KBM-7 (cell line): ENCODE results near the gene PRDM1.

ENCODE experiments used
- DNase-seq: peaks from one replicate; pipeline ENCODE4 v3.0.0-alpha.2; 2015
- in situ Hi-C: fragments of 300-500 bp; cut with MboI; formaldehyde crosslinking; loops from 2 replicates; pipeline ENCODE4 v1.14.3; 2020; ENCODE audit warnings: low sequenced_read_pairs, low pct_unique_long_range_greater_than_20kb, mixed read lengths

PRDM1 gene

GRCh38 chr6:106109029-106109428 lies 22.9 kb downstream of the PRDM1 start:
- no peak for DNase-seq
- in situ Hi-C loops: no loop called here

DNA sequence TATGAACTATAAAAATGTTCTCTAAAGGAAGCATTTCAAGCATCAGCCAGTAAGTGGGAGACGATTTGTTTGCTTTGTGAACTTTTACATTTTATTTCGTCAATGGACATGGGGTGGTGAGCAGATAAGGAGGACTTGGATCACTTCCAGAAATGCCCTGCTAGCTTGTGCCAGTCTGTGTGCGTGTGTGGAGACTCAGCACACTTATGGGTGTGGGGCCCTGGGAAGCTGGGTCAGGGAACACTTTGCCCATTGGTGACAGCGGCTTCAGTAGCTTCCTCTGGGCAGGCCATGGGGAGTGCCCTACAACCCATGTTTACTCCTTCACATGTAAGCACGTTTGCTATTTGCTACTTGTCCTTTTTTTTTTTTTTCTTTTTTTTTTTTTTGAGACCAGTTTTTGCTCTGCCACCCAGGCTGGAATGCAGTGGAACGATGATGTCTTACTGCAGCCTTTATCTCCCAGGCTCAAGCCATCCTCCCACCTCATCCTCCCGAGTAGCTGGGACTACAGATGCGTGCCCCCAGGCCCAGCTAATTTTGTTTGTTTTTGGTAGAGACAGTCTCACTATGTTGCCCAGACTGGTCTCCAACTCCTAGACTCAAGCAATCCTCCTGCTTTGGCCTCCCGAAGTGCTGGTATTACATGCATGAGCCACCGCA lies 24.2 kb downstream of the PRDM1 start:
- in situ Hi-C loops: no loop called here
- DNase-seq: no peak

GRCh38 chr6:106112433-106112832 lies 26.3 kb downstream of the PRDM1 start:
- in situ Hi-C loops: no loop called here
- peak; percentile 24 for DNase-seq

GRCh38 chr6:106113256-106113959 lies 27.3 kb downstream of the PRDM1 start:
- no peak for DNase-seq
- in situ Hi-C loops: no loop called here

DNA sequence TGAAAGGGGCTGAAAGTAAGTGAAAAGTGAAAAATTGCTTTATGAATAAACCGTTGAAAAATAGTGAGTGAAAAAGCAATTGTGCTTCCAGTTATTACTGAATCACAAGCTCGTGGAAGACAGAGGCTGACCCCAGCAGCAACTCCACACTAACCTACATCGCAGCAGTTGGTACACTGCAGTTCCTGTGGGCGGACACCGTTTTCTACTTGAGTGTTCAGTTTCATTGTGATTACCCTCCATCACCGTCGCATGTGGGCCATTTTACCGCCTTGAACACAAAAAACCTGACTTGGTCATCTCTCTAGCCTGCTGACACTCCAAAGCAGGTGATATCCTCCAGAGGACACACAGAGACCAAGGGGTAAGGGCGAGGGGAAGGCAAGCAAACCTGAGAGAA lies 28.4 kb downstream of the PRDM1 start:
- in situ Hi-C loops: no loop called here
- no peak for DNase-seq

- in situ Hi-C loops: no loop called here
- no peak for DNase-seq
Observed at GRCh38 chr6:106115286-106115685, 29.1 kb downstream of the PRDM1 start.

DNA sequence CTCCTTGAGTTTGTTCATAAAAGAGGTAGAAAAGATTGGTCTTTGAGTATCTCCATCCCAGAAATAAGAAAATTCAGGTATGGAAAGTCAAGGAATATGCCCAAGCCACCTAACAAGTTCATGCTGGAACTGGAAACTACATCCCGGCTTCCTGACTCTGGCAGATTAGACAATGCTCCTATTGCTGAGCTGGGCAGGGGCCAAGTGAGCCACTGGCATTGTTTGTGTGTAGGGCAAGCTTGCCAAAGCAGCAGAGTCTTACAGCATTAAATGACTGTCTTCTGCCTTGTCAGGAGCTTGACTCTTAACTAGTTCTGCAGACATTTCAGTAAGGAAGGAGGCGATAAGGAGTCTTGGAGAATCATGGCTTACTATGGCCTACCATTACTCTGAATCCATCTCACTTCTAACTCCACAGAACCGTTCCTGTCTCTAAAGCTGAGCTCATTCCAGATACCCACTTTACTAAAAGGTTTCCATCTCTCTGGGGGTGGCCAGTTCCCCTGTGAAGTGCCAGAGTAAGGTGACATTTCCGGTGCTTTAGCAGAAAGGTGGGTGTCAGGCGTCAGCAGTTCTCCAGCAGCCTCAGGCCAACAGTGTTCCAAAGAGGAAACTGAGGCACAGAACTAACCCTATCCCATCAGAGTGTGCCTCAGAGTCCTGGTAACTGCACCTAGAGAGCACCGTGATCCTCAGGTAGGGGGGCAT lies 30.1 kb downstream of the PRDM1 start:
- DNase-seq: no peak
- in situ Hi-C loops: no loop called here

DNA sequence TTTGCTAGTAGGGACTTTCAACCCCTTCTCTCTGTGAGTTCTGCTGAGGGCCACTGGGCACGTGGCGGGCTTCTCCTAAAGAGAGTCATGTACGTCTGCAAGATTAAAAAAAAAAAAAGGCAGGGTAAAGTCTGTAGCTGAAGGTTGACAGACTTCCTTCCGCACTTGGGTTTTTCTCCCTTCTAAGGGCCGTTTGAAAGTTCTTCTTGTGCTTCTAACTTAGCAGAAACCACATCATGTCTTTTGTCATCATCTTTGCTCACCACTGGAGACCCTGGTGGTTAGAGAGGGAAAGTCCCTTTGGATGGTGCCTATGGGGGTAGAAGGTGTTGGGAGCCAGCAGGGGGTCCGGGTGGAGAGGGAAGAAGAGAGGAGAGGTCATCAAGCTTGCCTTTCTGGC lies 31.4 kb downstream of the PRDM1 start:
- in situ Hi-C loops: no loop called here
- peak; percentile 55 for DNase-seq

GRCh38 chr6:106118835-106119431 lies 32.8 kb downstream of the PRDM1 start:
- DNase-seq: no peak
- in situ Hi-C loops: no loop called here

DNA sequence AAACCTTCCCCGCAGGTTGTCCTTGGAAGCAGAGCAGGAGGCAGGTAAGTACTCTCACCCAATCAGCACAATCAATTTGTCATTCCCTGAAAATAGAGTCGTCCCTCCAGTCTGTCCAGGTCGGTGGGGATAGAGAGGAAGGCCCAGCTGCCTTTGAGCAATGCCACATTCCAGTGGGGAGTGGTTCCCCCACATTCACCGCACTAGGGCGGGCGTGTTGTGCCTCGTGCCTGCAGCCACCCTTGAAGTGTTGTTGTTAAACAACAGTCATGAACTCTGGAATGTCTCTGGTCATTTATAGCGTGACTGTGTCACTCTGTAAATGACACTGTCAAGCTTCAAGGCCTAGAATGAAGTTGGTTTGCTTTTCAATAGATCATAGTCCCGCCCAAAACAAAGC lies 33.4 kb downstream of the PRDM1 start:
- DNase-seq: no peak
- in situ Hi-C loops: no loop called here

DNA sequence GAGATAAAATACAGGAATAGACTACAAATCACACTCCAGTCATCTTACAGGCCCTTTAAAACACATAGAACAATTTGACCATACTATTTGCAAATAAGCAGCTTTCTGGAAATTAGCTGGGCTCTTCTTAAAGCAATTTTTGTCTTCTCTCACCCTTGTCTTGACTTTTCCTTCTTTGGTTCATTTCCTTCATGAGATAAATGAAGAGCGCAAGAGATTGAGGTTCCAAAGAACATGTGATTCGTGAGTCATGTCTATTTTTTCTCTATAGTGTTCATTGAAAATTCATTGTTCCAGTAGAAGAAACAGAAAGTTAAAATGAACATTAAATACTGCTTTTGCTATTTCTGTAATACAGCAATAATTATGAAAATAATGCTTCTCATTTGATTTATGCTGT lies 33.9 kb downstream of the PRDM1 start:
- no peak for DNase-seq
- in situ Hi-C loops: no loop called here

GRCh38 chr6:106120406-106120805 lies 34.3 kb downstream of the PRDM1 start:
- in situ Hi-C loops: no loop called here

GRCh38 chr6:106122306-106122918 lies 36.3 kb downstream of the PRDM1 start:
- DNase-seq: no peak
- in situ Hi-C loops: no loop called here

More at GRCh38 chr6:106120406-106120805, 34.3 kb downstream of the PRDM1 start:
- DNase-seq: no peak

- in situ Hi-C loops: no loop called here
- DNase-seq: no peak
Observed at GRCh38 chr6:106122938-106123656, 37.0 kb downstream of the PRDM1 start.

DNA sequence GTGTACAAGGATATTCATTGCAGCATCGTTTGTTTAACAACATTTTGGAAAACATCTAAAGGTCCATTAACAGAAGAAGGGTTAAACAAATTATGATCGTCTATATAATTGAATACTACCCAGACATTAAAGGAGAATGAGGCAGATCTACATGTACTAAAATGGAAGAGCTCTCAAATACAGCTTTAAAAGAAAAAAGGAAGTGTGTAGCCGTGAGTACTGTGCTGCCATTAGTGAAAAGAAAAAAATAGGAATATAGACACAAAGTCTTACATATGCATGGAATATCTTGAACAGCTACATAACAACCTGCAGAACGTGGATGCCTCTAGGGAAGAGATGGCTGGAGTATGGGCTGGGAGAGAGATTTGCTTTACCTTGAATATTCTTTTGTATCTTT lies 37.9 kb downstream of the PRDM1 start:
- DNase-seq: peak; percentile 27
- in situ Hi-C loops: no loop called here

DNA sequence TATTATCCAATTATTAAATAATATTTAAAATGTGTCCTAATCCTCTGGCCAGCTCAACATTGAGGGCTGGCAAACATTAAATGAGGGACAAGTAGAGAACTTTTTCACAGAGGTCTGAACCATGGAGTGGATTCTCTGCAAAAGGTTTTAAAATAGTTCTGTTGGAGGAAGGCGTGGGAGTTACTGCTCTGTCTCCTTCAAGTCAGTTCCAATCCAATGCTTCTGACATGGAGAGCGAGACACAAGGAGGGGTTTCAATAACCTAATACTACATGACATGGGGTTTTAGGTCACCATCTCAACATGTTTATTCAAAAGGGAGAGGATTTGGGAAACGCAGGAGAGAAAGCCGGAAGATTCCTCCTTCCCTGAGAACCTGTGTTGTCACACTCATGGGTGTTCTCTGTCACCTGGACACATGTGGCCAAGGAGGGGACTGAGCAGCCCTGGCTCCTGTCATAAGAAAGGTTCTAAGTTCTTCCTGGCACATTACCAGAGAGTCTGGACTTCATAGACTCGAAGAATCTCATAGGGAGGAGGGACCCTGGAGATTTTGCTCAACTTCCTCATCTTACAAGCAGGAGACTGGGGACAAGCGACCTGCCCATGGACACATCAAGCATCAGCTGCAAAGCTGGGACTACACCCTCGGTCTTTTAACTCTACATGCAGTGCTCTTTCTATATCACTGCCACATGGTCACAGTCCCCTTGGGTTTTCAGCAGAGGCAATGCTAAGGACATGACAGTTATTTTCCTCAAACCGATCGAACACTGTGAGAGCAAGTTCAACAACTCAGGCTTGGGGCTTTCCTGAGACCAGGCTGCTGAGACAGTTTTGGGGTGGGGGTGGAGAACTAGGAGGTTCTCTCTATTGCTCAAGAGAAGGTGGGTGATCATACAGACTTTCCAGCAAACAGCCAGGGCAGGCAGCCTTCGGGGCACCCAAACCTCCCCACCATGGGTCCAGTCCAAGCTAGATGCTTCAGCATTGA lies 38.6 kb downstream of the PRDM1 start:
- in situ Hi-C loops: no loop called here

GRCh38 chr6:106125925-106126435 lies 39.8 kb downstream of the PRDM1 start:
- in situ Hi-C loops: no loop called here
- DNase-seq: peak; percentile 40

More for the DNA sequence above, 38.6 kb downstream of the PRDM1 start:
- peak; percentile 46 for DNase-seq

GRCh38 chr6:106126482-106126881 lies 40.3 kb downstream of the PRDM1 start:
- no peak for DNase-seq
- in situ Hi-C loops: no loop called here
